Progenitor cell of endocrine pancreas (in vitro differentiated cells): ENCODE data around the gene CD59. TPM values are rescaled to one million over a fixed set of nuclear protein-coding genes. Genes with fewer than 3 reads are reported as not detected.
"Not testable (repeated sequence)": the region's sequence is repeated elsewhere in the genome, so short reads cannot be mapped to it uniquely, and the experiment has no call there.

Experiments used
- DNase-seq: peaks from one replicate; pipeline ENCODE4 v3.0.0; 2021; ENCODE audit warnings: low spot score; ENCODE audit not compliant: unreplicated experiment
- H3K27ac Mint-ChIP-seq: 2 replicates; pipeline ENCODE4 v1.8.0; 2021; ENCODE audit warnings: mild to moderate bottlenecking, moderate library complexity, mixed read lengths
- H3K27me3 Mint-ChIP-seq: 2 replicates; pipeline ENCODE4 v1.8.0; 2021; ENCODE audit warnings: mixed read lengths
- H3K36me3 Mint-ChIP-seq: 2 replicates; pipeline ENCODE4 v1.8.0; 2022; ENCODE audit warnings: mixed read lengths; ENCODE audit not compliant: insufficient read depth
- H3K4me1 Mint-ChIP-seq: 2 replicates; pipeline ENCODE4 v1.8.0; 2021; ENCODE audit warnings: low read depth, mixed read lengths
- H3K4me3 Mint-ChIP-seq: 2 replicates; pipeline ENCODE4 v1.8.0; 2021; ENCODE audit warnings: low read depth, mild to moderate bottlenecking, moderate library complexity, mixed read lengths
- H3K9me3 Mint-ChIP-seq: 2 replicates; pipeline ENCODE4 v1.8.0; 2021; ENCODE audit warnings: low read depth, mixed read lengths
- CTCF ChIP-seq: fragments of 200-600 bp; sonication (generic); IDR thresholded peaks from one replicate; pipeline ENCODE4 v1.5.0; 2021; ENCODE audit warnings: antibody characterized with exemption, mild to moderate bottlenecking; ENCODE audit not compliant: unreplicated experiment
- total RNA-seq: library from RNA; stranded (reverse); gene quantifications from 2 replicates; pipeline ENCODE4 v1.2.1, GENCODE V29; 2021

Gene CD59
- total RNA-seq, 1 donor from 2014 or later, result 214 TPM

GRCh38 chr11:33713151-33713855, 22.9 kb downstream of the CD59 start:
- Mint-ChIP-seq H3K27me3 (no peaks in the 10 kb centered on the region), H3K4me1 (peaks cover 9% of the 10 kb centered on the region), H3K36me3 (peaks cover 17% of the 10 kb centered on the region), H3K4me3 (no peak overlapping the region), H3K9me3 (no peaks in the 10 kb centered on the region), H3K27ac (no peak overlapping the region)
- no peak for TF ChIP-seq CTCF
- DNase-seq, result no peak

DNA sequence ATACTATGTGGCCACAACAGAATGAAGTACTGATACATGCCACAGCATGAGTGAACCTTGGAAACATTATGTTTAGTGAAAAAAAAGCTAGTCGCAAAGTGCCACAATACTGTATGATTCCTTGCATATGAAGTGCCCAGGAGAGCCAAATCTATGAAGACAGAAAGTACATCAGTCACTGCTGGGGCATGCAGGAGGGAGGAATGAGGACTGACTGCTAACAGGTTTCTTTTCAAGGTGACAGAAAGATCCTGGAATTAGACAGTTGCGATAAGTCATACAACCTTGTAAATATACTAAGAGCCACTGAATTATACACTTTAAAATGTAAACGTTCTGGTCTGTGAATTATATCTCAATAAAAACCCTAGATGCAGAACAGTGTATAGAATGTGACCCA, 23.8 kb downstream of the CD59 start:
- H3K27me3 Mint-ChIP-seq, result no peaks in the 10 kb centered on the region
- H3K4me3 Mint-ChIP-seq, result no peak overlapping the region
- no peak for TF ChIP-seq CTCF
- no peak overlapping the region for H3K27ac Mint-ChIP-seq
- H3K9me3 Mint-ChIP-seq, result no peaks in the 10 kb centered on the region
- peaks cover 9% of the 10 kb centered on the region for H3K4me1 Mint-ChIP-seq
- peaks cover 19% of the 10 kb centered on the region for H3K36me3 Mint-ChIP-seq
- DNase-seq, result no peak

DNA sequence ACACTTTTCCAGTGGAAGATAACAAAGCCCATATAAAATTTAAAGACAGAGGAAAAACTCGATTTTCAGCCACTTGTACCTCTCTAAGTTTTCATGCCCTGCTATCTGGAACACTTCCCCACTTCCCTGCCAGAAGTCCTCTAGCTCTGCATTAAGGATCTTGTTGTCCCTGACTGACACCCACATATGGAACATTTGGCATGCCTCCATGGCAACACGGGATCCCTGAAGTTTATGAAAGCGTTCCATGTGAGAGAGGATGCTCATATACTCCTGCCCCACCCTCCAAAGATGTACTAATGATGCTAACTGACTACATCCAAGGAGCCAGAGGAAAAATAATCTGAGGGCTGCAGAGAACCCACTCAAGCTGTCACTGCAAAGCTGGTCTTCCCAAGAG, 26.8 kb downstream of the CD59 start:
- Mint-ChIP-seq H3K9me3 (no peaks in the 10 kb centered on the region), H3K4me1 (peaks cover 9% of the 10 kb centered on the region), H3K27me3 (no peaks in the 10 kb centered on the region), H3K27ac (no peak overlapping the region), H3K4me3 (no peak overlapping the region), H3K36me3 (peaks cover 23% of the 10 kb centered on the region)
- DNase-seq, result no peak
- no peak for TF ChIP-seq CTCF

- TF ChIP-seq CTCF, result no peak
- Mint-ChIP-seq H3K9me3 (no peaks in the 10 kb centered on the region), H3K4me3 (no peak overlapping the region), H3K27ac (no peak overlapping the region), H3K27me3 (no peaks in the 10 kb centered on the region), H3K4me1 (peaks cover 7% of the 10 kb centered on the region), H3K36me3 (peaks cover 20% of the 10 kb centered on the region)
- DNase-seq, result no peak
Observed at GRCh38 chr11:33708985-33709384, 27.2 kb downstream of the CD59 start.

- not testable (repeated sequence) for H3K27me3 Mint-ChIP-seq, H3K4me1 Mint-ChIP-seq, H3K9me3 Mint-ChIP-seq, H3K4me3 Mint-ChIP-seq, DNase-seq, H3K27ac Mint-ChIP-seq
- H3K36me3 Mint-ChIP-seq, result peaks cover 20% of the 10 kb centered on the region
Observed at GRCh38 chr11:33707831-33708230, 28.4 kb downstream of the CD59 start.

GRCh38 chr11:33706966-33707365, 29.3 kb downstream of the CD59 start:
- H3K27me3 Mint-ChIP-seq, result no peaks in the 10 kb centered on the region

More at GRCh38 chr11:33706966-33707365, 29.3 kb downstream of the CD59 start:
- peaks cover 9% of the 10 kb centered on the region for H3K4me1 Mint-ChIP-seq
- DNase-seq, result no peak
- H3K9me3 Mint-ChIP-seq, result no peaks in the 10 kb centered on the region
- no peak for TF ChIP-seq CTCF
- no peak overlapping the region for H3K27ac Mint-ChIP-seq
- no peak overlapping the region for H3K4me3 Mint-ChIP-seq
- peaks cover 20% of the 10 kb centered on the region for H3K36me3 Mint-ChIP-seq
